IMR-90 (cell line): ENCODE data around the gene PTPRN2. TPM values are rescaled to one million over a fixed set of nuclear protein-coding genes. Genes with fewer than 3 reads are reported as not detected.

Source experiments
- ATAC-seq: fragments of 200-7000 bp; cut with Tn5 transposase; 2 replicates; pipeline ENCODE4 v1.9.1; 2020; ENCODE audit warnings: low read depth, mild to moderate bottlenecking, moderate library complexity
- BruUV-seq: library from RNA; stranded (reverse); fragments of 400-500 nt; replicated peaks from 2 replicates; lab custom pipeline; 2021; lab: Mats Ljungman, UMichigan
- CTCF ChIA-PET: fragments of 300-600 bp; formaldehyde crosslinking; extraction: SDS; loops from one replicate; lab custom pipeline; 2021; ENCODE audit warnings: antibody characterized with exemption; lab: Yijun Ruan, JAX
- POLR2A ChIA-PET: fragments of 300-600 bp; sonication (Branson Sonifier 250); formaldehyde crosslinking; loops from one replicate; lab custom pipeline; 2022; ENCODE audit warnings: antibody characterized with exemption; ENCODE audit not compliant: unreplicated experiment; lab: Charles Lee
- DNase-seq: peaks from one replicate; pipeline ENCODE4 v3.0.0; 2013
- H2AFZ ChIP-seq: replicated peaks from 2 replicates; pipeline ENCODE3; 2013; ENCODE audit warnings: low read length, mild to moderate bottlenecking; ENCODE audit not compliant: poor library complexity
- H2AK5ac ChIP-seq: 2 replicates; pipeline ENCODE4 v1.6.1; 2013; ENCODE audit warnings: low read depth, low read length, inconsistent platforms
- H2AK9ac ChIP-seq: replicated peaks from 2 replicates; pipeline ENCODE3; 2013; ENCODE audit warnings: mild to moderate bottlenecking, low read depth, low read length, moderate library complexity; ENCODE audit not compliant: poor library complexity
- H2BK120ac ChIP-seq: 2 replicates; pipeline ENCODE4 v1.6.1; 2013; ENCODE audit warnings: low read depth, low read length, inconsistent platforms
- H2BK15ac ChIP-seq: 3 replicates; pipeline ENCODE4 v1.6.1; 2013; ENCODE audit warnings: low read depth, low read length, inconsistent platforms
- H2BK20ac ChIP-seq: 2 replicates; pipeline ENCODE4 v1.6.1; 2013; ENCODE audit warnings: low read depth, mild to moderate bottlenecking, inconsistent platforms, low read length, moderate library complexity
- H2BK5ac ChIP-seq: 2 replicates; pipeline ENCODE4 v1.6.1; 2013; ENCODE audit warnings: mild to moderate bottlenecking, low read depth, low read length, inconsistent platforms; ENCODE audit not compliant: poor library complexity, severe bottlenecking
- H3K14ac ChIP-seq: replicated peaks from 2 replicates; pipeline ENCODE4 v1.6.1; 2013; ENCODE audit warnings: low read depth, low read length, inconsistent platforms
- H3K18ac ChIP-seq: 2 replicates; pipeline ENCODE4 v1.6.1; 2013; ENCODE audit warnings: low read depth, low read length, control low read depth
- H3K23ac ChIP-seq: 2 replicates; pipeline ENCODE4 v1.6.1; 2013; ENCODE audit warnings: low read depth, low read length, inconsistent platforms
- H3K27ac ChIP-seq: 2 replicates; pipeline ENCODE4 v1.5.1; 2013; ENCODE audit warnings: mild to moderate bottlenecking, control low read depth, low read length; ENCODE audit not compliant: insufficient read depth
- H3K27me3 ChIP-seq: 2 replicates; pipeline ENCODE4 v1.6.1; 2013; ENCODE audit warnings: low read length; ENCODE audit not compliant: control insufficient read depth, insufficient read depth
- H3K36me3 ChIP-seq: 2 replicates; pipeline ENCODE4 v1.6.1; 2013; ENCODE audit warnings: low read length, mixed read lengths; ENCODE audit not compliant: control insufficient read depth, insufficient read depth
- H3K4ac ChIP-seq: 2 replicates; pipeline ENCODE4 v1.6.1; 2013; ENCODE audit warnings: low read depth, low read length, inconsistent platforms
- H3K4me1 ChIP-seq: 2 replicates; pipeline ENCODE4 v1.6.1; 2013; ENCODE audit warnings: low read length, mixed read lengths; ENCODE audit not compliant: control insufficient read depth, insufficient read depth
- H3K4me2 ChIP-seq: 2 replicates; pipeline ENCODE4 v1.6.1; 2013; ENCODE audit warnings: low read depth, mild to moderate bottlenecking, control low read depth, low read length, moderate library complexity
- H3K4me3 ChIP-seq: 2 replicates; pipeline ENCODE4 v1.5.1; 2013; ENCODE audit warnings: low read depth, mild to moderate bottlenecking, control low read depth, low read length, moderate library complexity; ENCODE audit not compliant: insufficient read depth
- H3K56ac ChIP-seq: 2 replicates; pipeline ENCODE4 v1.6.1; 2013; ENCODE audit warnings: low read length, inconsistent platforms; ENCODE audit not compliant: insufficient read depth; ENCODE audit errors: extremely low read depth
- H3K79me1 ChIP-seq, 2 experiments: 2 replicates each; pipeline ENCODE4 v1.6.1; 2013; ENCODE audit warnings: low read length in 2 of 2, inconsistent platforms in 1 of 2, low read depth in 1 of 2
- H3K9ac ChIP-seq: 2 replicates; pipeline ENCODE4 v1.6.1; 2013; ENCODE audit warnings: low read depth, low read length, control low read depth
- H3K9me1 ChIP-seq: 2 replicates; pipeline ENCODE4 v1.6.1; 2013; ENCODE audit warnings: low read length, inconsistent platforms; ENCODE audit not compliant: insufficient read depth
- H3K9me3 ChIP-seq: 2 replicates; pipeline ENCODE4 v1.6.1; 2013; ENCODE audit warnings: low read length; ENCODE audit not compliant: control insufficient read depth, insufficient read depth
- H4K20me1 ChIP-seq: 2 replicates; pipeline ENCODE4 v1.6.1; 2013; ENCODE audit warnings: low read length, inconsistent platforms; ENCODE audit not compliant: insufficient read depth
- H4K5ac ChIP-seq: 2 replicates; pipeline ENCODE4 v1.6.1; 2013; ENCODE audit warnings: mild to moderate bottlenecking, low read depth, low read length, control low read depth
- H4K8ac ChIP-seq, 2 experiments: 2 replicates each; pipeline ENCODE4 v1.6.1; 2013; ENCODE audit warnings: low read depth in 2 of 2, low read length in 2 of 2, control low read depth in 1 of 2, inconsistent platforms in 1 of 2
- H4K91ac ChIP-seq: 2 replicates; pipeline ENCODE4 v1.6.1; 2013; ENCODE audit warnings: low read depth, low read length, inconsistent platforms; ENCODE audit not compliant: insufficient read depth
- BHLHE40 ChIP-seq: fragments of 150-350 bp; IDR thresholded peaks from 2 replicates; pipeline ENCODE4 v1.6.1; 2016; ENCODE audit warnings: mild to moderate bottlenecking, low read depth, low read length
- CEBPB ChIP-seq: IDR thresholded peaks from 2 replicates; pipeline ENCODE4 v1.6.1; 2012; ENCODE audit warnings: low read depth, low read length, improper control_type of control experiment
- CHD1 ChIP-seq: IDR thresholded peaks from 2 replicates; pipeline ENCODE4 v1.6.1; 2012; ENCODE audit warnings: low read depth, low read length, improper control_type of control experiment
- ELK1 ChIP-seq: fragments of 150-350 bp; IDR thresholded peaks from 2 replicates; pipeline ENCODE4 v1.6.1; 2016; ENCODE audit warnings: low read depth, mild to moderate bottlenecking, low read length, moderate library complexity, borderline replicate concordance
- FOS ChIP-seq: fragments of 150-350 bp; IDR thresholded peaks from 2 replicates; pipeline ENCODE4 v1.6.1; 2016; ENCODE audit warnings: low read depth, low read length
- MAFK ChIP-seq: IDR thresholded peaks from 2 replicates; pipeline ENCODE4 v1.6.1; 2012; ENCODE audit warnings: low read depth, low read length, improper control_type of control experiment
- MAZ ChIP-seq: IDR thresholded peaks from 2 replicates; pipeline ENCODE4 v1.6.1; 2012; ENCODE audit warnings: low read depth, mild to moderate bottlenecking, low read length, improper control_type of control experiment, moderate library complexity, borderline replicate concordance
- MXI1 ChIP-seq: IDR thresholded peaks from 2 replicates; pipeline ENCODE4 v1.6.1; 2012; ENCODE audit warnings: low read depth, mild to moderate bottlenecking, low read length, moderate library complexity, borderline replicate concordance
- RAD21 ChIP-seq: IDR thresholded peaks from 2 replicates; pipeline ENCODE4 v1.6.1; 2012; ENCODE audit warnings: low read length, improper control_type of control experiment
- RCOR1 ChIP-seq: IDR thresholded peaks from 2 replicates; pipeline ENCODE4 v1.6.1; 2012; ENCODE audit warnings: mild to moderate bottlenecking, low read length, improper control_type of control experiment; ENCODE audit not compliant: insufficient replicate concordance
- WGBS, 2 experiments: methylation state at CpG; one replicate each; pipeline versions ENCODE4 v1.1.5 to v1.1.7; 2013; ENCODE audit warnings: missing lambda C conversion rate in 2 of 2; ENCODE audit not compliant: insufficient read length in 1 of 2; ENCODE audit errors: extremely low coverage in 2 of 2; 5-methylcytosine and 5-hydroxymethylcytosine counted together
- dilution Hi-C: fragments of 300-500 bp; cut with HindIII; formaldehyde crosslinking; loops from one replicate; pipeline ENCODE4 v1.14.3; 2018; ENCODE audit warnings: low sequenced_read_pairs; ENCODE audit not compliant: unreplicated experiment
- in situ Hi-C: fragments of 300-500 bp; cut with MboI; formaldehyde crosslinking; loops from 3 replicates; pipeline ENCODE4 v1.14.3; 2019; ENCODE audit warnings: low sequenced_read_pairs, inconsistent platforms, mixed read lengths
- intact Hi-C: fragments of 100-400 bp; cut with micrococcal nuclease; formaldehyde crosslinking; loops from 2 replicates; pipeline ENCODE4 v1.10.0; 2022
- polyA plus RNA-seq, 3 experiments: library from polyadenylated mRNA; depleted of rRNA; stranded (reverse); fragments of >200 nt; gene quantifications; 2 replicates each; pipeline ENCODE4 v1.2.3, GENCODE V29; 2012; ENCODE audit warnings: low replicate concordance in 1 of 3
- total RNA-seq: library from RNA; depleted of rRNA; stranded (reverse); fragments of >200 nt; gene quantifications from 2 replicates; pipeline ENCODE4 v1.2.3, GENCODE V29; 2012
- TF ChIP-seq, protein P1 (sequence below): conservative IDR thresholded peaks from 2 replicates; pipeline ENCODE4 v1.5.1; 2012; ENCODE audit warnings: mild to moderate bottlenecking, low read depth, low read length, improper control_type of control experiment

PTPRN2 gene
- total and polyA plus RNA-seq, 2 of the 4 experiments (the other 2 are of a cell fraction): 0.03 TPM; not detected in 1

DNA sequence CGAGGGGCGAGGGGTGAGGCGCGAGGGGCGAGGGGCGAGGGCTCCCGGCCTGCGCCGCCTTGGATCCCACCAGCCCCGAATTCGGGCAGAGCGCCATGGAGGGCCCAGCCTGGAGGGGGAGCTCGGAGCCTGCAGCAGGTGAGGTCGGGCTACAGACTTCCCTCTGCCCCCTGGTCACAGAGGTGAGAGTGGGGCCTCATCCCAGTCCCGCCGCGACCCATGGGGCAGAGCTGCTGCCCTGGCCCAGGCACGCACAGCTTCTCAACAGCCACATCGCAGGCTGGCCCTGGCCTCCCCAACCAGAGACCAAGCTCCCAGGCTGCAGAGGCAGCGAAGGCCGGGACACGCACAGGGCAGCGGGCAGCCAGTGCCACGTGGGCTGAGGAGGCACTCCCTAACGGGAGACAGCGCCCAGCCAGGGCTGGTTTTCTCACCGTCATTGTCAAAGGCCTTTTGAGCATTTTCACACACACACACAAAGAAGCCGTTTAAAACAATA, 191.8 kb downstream of the PTPRN2 start:
- Histone ChIP-seq H3K14ac (no peak overlapping the region), H3K4ac (no peak overlapping the region), H3K56ac (no peak overlapping the region), H2AK5ac (no peak overlapping the region), H2BK20ac (no peak overlapping the region), H2BK5ac (no peak overlapping the region), H3K9me1 (no peaks in the 10 kb centered on the region), H3K9ac (no peak overlapping the region), H3K79me1 (no peaks in the 10 kb centered on the region), H3K18ac (no peak overlapping the region), H4K8ac (no peak overlapping the region), H4K20me1 (no peaks in the 10 kb centered on the region), H3K36me3 (no peaks in the 10 kb centered on the region), H3K27me3 (no peaks in the 10 kb centered on the region), H3K4me2 (no peak overlapping the region), H3K4me1 (no peaks in the 10 kb centered on the region), H4K5ac (no peak overlapping the region), H3K4me3 (no peak overlapping the region), H3K9me3 (peaks cover 41% of the 10 kb centered on the region; the same call in 1 of the 2 replicates), H4K91ac (no peak overlapping the region), H2AK9ac (no peak overlapping the region), H3K27ac (no peak overlapping the region), H2BK15ac (no peak overlapping the region), H2AFZ (no peak overlapping the region), H3K23ac (no peak overlapping the region), H2BK120ac (no peak overlapping the region)
- ChIA-PET CTCF (no interaction called here), POLR2A (no interaction called here)
- in situ Hi-C loops: no loop called here
- TF ChIP-seq ELK1: no peak
- no peak for TF ChIP-seq RAD21
- TF ChIP-seq MAZ: no peak
- no peak for TF ChIP-seq MXI1
- no peak for TF ChIP-seq MAFK
- no peak for TF ChIP-seq CHD1
- TF ChIP-seq BHLHE40: no peak
- TF ChIP-seq FOS: no peak
- TF ChIP-seq RCOR1: no peak
- TF ChIP-seq, protein P1, sequence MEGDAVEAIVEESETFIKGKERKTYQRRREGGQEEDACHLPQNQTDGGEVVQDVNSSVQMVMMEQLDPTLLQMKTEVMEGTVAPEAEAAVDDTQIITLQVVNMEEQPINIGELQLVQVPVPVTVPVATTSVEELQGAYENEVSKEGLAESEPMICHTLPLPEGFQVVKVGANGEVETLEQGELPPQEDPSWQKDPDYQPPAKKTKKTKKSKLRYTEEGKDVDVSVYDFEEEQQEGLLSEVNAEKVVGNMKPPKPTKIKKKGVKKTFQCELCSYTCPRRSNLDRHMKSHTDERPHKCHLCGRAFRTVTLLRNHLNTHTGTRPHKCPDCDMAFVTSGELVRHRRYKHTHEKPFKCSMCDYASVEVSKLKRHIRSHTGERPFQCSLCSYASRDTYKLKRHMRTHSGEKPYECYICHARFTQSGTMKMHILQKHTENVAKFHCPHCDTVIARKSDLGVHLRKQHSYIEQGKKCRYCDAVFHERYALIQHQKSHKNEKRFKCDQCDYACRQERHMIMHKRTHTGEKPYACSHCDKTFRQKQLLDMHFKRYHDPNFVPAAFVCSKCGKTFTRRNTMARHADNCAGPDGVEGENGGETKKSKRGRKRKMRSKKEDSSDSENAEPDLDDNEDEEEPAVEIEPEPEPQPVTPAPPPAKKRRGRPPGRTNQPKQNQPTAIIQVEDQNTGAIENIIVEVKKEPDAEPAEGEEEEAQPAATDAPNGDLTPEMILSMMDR: no peak
- TF ChIP-seq CEBPB: no peak
- DNase-seq: no peak
- ATAC-seq: no peak
- BruUV-seq: no TSS peak
- intact Hi-C loops: no loop called here
- dilution Hi-C loops: no loop called here
- no CpG with 5 or more reads among the region's 28 CpGs for WGBS, 2 experiments
